HFFc6 (cell line): ENCODE measurements around the gene WDR1. TPM values are rescaled to one million over a fixed set of nuclear protein-coding genes. Genes with fewer than 3 reads are reported as not detected.

Experiments used
- DNase-seq: peaks from one replicate; pipeline ENCODE4 v3.0.0-alpha.2; 2018
- H3K27ac Mint-ChIP-seq: 2 replicates; pipeline ENCODE4 v1.8.0; 2020; ENCODE audit warnings: mild to moderate bottlenecking, mixed read lengths
- H3K27me3 Mint-ChIP-seq: 2 replicates; pipeline ENCODE4 v1.8.0; 2021; ENCODE audit warnings: mild to moderate bottlenecking, moderate library complexity, mixed read lengths; ENCODE audit not compliant: insufficient read depth
- H3K36me3 Mint-ChIP-seq: 2 replicates; pipeline ENCODE4 v1.8.0; 2021; ENCODE audit warnings: low read depth, mixed read lengths
- H3K4me1 Mint-ChIP-seq: 2 replicates; pipeline ENCODE4 v1.8.0; 2020; ENCODE audit warnings: low read depth, mixed read lengths
- H3K4me3 Mint-ChIP-seq: 2 replicates; pipeline ENCODE4 v1.8.0; 2020; ENCODE audit warnings: mild to moderate bottlenecking, moderate library complexity, mixed read lengths
- H3K9me3 Mint-ChIP-seq: 2 replicates; pipeline ENCODE4 v1.8.0; 2020; ENCODE audit warnings: mild to moderate bottlenecking, mixed read lengths
- total RNA-seq, 6 experiments: library from RNA; stranded (reverse); fragmentation: NEBNext Ultra II Directional; extraction: Animal tissue kit (Norgen Biotek cat#: 25700); gene quantifications; 2 replicates in 1 of 6; 3 replicates in 5 of 6; pipeline ENCODE4 v1.2.3, GENCODE V29; 2021
- TF ChIP-seq, protein P1 (sequence below): fragments of 200-600 bp; sonication (generic); IDR thresholded peaks from 2 replicates; pipeline ENCODE4 v1.5.0; 2021; ENCODE audit warnings: antibody characterized with exemption, mild to moderate bottlenecking

WDR1 gene
- total RNA-seq, 6 experiments from 2014 or later: 720 to 838 (median 782) TPM

DNA sequence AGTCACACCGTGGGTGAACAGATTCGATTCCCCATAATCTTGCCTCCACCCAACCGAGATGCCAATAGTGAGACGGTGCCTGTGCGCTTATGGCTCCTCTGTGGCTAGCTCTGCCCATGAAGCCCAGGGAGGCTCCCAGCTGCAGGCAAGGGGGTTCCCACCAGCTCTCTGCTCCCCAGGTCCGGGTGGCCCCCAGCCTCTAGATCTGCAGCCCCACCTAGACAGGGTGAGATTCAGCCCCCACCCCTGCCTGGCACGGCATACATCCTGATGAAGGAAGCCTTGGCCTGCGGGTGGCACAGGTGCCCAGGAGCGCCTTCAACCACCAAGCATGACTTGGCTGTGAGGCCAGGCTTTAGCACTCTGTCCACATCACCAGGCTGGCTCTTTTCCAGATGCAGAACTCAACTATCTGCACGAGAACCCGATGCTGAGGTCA, 40.6 kb downstream of the WDR1 start:
- Mint-ChIP-seq H3K36me3 (peaks cover 50% of the 10 kb centered on the region), H3K9me3 (no peaks in the 10 kb centered on the region), H3K4me3 (peak overlapping the region; percentile 24; the same call in 1 of the 2 replicates), H3K27me3 (peaks cover 21% of the 10 kb centered on the region), H3K4me1 (peaks cover 24% of the 10 kb centered on the region), H3K27ac (peak overlapping the region; percentile 73)
- TF ChIP-seq, protein P1, sequence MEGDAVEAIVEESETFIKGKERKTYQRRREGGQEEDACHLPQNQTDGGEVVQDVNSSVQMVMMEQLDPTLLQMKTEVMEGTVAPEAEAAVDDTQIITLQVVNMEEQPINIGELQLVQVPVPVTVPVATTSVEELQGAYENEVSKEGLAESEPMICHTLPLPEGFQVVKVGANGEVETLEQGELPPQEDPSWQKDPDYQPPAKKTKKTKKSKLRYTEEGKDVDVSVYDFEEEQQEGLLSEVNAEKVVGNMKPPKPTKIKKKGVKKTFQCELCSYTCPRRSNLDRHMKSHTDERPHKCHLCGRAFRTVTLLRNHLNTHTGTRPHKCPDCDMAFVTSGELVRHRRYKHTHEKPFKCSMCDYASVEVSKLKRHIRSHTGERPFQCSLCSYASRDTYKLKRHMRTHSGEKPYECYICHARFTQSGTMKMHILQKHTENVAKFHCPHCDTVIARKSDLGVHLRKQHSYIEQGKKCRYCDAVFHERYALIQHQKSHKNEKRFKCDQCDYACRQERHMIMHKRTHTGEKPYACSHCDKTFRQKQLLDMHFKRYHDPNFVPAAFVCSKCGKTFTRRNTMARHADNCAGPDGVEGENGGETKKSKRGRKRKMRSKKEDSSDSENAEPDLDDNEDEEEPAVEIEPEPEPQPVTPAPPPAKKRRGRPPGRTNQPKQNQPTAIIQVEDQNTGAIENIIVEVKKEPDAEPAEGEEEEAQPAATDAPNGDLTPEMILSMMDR: no peak
- no peak for DNase-seq

DNA sequence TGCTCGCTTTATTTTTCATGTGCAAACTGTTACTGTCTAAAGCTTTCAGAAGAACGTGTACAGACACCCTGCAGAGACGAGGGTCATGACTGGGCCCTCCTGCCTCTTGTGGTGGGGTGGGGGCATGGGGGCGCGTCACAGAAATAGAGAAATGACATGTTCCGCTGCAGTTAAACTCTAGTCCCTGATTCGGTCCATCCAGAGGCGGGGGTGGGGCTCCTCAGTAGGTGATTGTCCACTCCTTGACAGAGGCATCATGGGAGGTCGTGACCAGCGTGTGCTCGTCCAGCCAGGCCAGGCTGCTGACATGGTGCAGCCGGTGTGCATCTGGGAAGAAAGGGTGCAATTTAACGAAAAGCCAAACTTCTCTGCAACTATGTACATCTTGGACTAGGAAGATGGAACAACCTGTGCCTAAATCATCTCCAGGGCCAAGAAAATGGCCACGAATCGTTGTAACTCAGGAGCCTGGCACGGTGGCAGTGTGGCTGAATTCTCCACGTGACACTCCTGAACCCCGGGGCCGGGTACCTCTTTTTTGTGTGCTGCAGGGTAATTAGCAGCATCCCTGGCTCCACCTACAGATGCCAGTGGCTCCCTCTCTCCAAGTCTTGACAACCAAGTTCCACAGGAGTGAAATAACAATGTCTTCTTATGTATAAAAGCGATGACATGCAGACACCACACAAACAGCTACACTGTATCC, 41.3 kb downstream of the WDR1 start:
- peak overlapping the region; percentile 73 for H3K27ac Mint-ChIP-seq
- H3K27me3 Mint-ChIP-seq: peaks cover 21% of the 10 kb centered on the region
- TF ChIP-seq, protein P1: no peak
- peaks cover 24% of the 10 kb centered on the region for H3K4me1 Mint-ChIP-seq
- H3K4me3 Mint-ChIP-seq: no peak overlapping the region
- H3K9me3 Mint-ChIP-seq: no peaks in the 10 kb centered on the region
- DNase-seq: no peak
- peaks cover 47% of the 10 kb centered on the region for H3K36me3 Mint-ChIP-seq

DNA sequence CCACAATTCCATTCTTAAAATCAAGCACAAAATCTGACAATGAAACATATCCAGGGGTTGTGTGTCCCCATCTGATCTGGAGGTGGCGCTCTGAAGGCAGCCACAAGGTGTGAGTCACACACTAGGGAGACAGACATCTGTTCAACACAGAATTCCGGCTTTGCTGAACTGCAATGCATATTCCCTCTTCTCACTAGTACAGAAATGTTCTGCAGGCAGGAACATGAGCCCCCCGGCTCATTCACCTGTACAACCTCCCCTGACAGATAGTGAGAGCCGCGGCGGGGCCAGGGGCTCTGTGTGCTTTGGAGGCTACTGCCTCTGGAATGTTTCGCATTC, 41.9 kb downstream of the WDR1 start:
- TF ChIP-seq, protein P1: peak; percentile 76
- peak; percentile 58 for DNase-seq
- Mint-ChIP-seq H3K4me3 (no peak overlapping the region), H3K27ac (peak overlapping the region; percentile 73), H3K36me3 (peaks cover 47% of the 10 kb centered on the region), H3K27me3 (peaks cover 21% of the 10 kb centered on the region), H3K9me3 (no peaks in the 10 kb centered on the region), H3K4me1 (peaks cover 24% of the 10 kb centered on the region)

DNA sequence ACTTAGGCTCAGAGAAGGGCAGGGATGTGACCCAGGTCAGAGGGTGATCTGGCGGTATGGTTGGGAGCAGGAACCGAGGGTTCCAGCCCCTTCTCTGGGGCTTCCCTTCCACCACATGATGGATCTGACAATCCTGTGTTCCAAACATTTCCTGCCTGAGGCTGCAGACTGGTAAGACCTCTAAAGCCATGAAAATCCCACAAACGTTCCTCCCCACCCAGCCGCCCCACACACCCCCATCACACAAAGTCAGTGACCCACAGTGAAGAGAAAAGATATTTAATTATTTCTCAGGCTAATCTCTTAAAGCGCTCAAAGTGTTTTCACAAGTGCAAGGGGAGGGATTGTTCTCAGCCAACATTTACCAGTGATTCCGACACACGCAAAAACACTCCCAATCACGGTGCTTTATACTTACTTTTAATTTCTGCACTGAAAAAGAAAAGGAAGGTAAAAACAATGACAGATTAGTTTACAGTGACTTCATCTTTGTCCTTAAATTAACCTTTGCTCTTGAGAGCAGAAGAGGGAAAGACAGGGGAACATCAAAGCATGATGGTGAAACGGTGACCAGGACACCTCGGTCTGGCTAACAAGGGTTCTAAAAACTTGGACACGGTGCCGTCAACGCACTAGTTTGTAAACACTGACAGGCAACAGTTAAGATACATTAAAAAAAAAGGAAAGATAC, 42.4 kb downstream of the WDR1 start:
- DNase-seq: no peak
- H3K9me3 Mint-ChIP-seq: no peaks in the 10 kb centered on the region
- TF ChIP-seq, protein P1: no peak
- H3K27ac Mint-ChIP-seq: peak overlapping the region; percentile 73
- no peak overlapping the region for H3K4me3 Mint-ChIP-seq
- H3K4me1 Mint-ChIP-seq: peaks cover 24% of the 10 kb centered on the region
- peaks cover 22% of the 10 kb centered on the region for H3K27me3 Mint-ChIP-seq
- H3K36me3 Mint-ChIP-seq: peaks cover 47% of the 10 kb centered on the region

DNA sequence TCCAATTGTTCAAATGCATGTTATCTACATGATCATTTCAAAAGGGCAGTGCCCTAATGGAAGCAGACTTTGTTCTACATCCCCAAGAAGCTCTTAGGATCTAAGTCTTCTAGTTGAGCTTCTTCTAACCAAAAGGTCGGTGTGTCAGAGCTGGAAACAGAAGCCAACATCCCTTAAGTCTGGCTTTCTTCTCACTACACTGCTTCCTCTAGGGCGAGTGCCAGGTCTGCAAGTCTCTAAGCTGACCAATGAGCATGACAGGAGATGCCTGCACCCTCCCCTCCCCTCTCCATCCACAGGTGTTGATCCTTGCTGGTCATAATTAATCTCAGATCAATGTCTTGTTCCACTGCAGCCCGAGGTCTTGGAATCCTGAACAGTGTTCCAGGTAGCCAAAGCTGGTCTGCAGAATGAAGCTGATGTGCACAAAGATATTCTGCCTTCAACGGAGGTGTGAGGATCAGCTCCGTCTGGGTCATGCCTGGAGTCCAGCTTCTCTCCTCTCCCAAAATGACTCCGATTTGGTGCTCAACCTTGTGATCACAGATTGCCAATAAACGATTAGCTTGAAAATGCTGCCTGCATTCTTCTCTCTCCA, 44.1 kb downstream of the WDR1 start:
- no peaks in the 10 kb centered on the region for H3K9me3 Mint-ChIP-seq
- peaks cover 47% of the 10 kb centered on the region for H3K36me3 Mint-ChIP-seq
- TF ChIP-seq, protein P1: no peak
- H3K27me3 Mint-ChIP-seq: peaks cover 16% of the 10 kb centered on the region
- no peak overlapping the region; the same call in 1 of the 2 replicates for H3K4me3 Mint-ChIP-seq
- H3K4me1 Mint-ChIP-seq: peaks cover 24% of the 10 kb centered on the region
- no peak overlapping the region for H3K27ac Mint-ChIP-seq
- DNase-seq: no peak
